NB4 (cell line): ENCODE data around the gene UTP11.

Experiments used
- DNase-seq: peaks from one replicate; pipeline ENCODE4 v3.0.0; 2010; ENCODE audit warnings: low read depth
- H3K4me3 ChIP-seq: one replicate; pipeline ENCODE4 v1.5.1; 2011; ENCODE audit warnings: mild to moderate bottlenecking, low read depth, low read length, moderate library complexity
- MYC ChIP-seq: IDR thresholded peaks from 2 replicates; pipeline ENCODE4 v1.6.1; 2011; ENCODE audit warnings: low read depth, low read length
- POLR2A ChIP-seq: IDR thresholded peaks from 2 replicates; pipeline ENCODE4 v1.6.1; 2011; ENCODE audit warnings: mild to moderate bottlenecking; ENCODE audit not compliant: insufficient read length; ENCODE audit errors: extremely low read depth
- TF ChIP-seq, protein P1 (sequence below): IDR thresholded peaks from one replicate; pipeline ENCODE4 v1.5.1; 2012; ENCODE audit warnings: low read depth, low read length
- TF ChIP-seq, protein P2 (sequence below): IDR thresholded peaks from 2 replicates; pipeline ENCODE4 v1.6.1; 2011; ENCODE audit warnings: low read depth, low read length

Gene UTP11

DNA sequence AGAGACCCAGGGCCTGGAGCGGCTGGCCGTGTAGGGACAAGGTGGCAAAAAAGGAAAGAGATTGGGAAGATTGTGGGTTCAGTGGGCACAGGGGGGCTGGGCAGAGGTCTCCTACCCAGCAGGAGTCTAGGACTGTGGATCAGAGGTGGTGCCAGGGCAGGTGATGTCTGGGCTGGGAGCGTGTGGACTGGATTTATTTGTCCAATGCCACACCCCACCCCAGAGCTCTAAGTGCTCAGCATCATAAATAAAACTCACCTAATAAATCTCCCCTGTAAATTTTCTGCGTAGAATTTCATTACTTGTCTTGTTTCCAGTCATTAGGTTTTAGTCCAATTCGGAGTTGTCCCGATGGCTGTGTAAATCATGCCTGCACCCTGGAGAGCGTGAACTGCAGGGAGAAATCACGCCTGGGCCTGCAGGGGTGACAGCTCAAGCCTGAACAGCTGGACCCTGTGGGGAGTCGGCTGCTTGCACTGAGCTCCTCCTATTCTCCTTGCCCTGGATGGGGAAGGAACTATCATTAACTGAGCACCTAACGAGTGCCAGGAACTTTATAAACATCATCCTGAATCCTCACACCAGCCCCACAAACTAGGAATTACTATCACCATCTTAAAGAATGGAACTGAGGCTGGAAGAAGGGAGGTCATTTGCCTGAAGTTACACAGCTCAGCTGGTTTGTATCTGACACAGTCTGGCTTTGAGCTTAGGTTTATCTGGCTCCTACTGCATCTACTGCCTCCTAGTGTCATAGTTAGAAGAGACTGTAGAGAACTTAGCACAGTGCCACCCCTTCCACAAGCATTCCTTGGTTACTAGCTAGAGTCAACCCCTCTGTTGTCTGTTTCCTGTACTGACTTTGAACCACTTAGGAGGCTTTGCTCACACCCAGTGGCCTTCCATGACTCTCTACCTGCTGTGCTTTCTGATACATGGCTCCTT is 59.0 kb downstream of the UTP11 start:
- TF ChIP-seq, protein P1, sequence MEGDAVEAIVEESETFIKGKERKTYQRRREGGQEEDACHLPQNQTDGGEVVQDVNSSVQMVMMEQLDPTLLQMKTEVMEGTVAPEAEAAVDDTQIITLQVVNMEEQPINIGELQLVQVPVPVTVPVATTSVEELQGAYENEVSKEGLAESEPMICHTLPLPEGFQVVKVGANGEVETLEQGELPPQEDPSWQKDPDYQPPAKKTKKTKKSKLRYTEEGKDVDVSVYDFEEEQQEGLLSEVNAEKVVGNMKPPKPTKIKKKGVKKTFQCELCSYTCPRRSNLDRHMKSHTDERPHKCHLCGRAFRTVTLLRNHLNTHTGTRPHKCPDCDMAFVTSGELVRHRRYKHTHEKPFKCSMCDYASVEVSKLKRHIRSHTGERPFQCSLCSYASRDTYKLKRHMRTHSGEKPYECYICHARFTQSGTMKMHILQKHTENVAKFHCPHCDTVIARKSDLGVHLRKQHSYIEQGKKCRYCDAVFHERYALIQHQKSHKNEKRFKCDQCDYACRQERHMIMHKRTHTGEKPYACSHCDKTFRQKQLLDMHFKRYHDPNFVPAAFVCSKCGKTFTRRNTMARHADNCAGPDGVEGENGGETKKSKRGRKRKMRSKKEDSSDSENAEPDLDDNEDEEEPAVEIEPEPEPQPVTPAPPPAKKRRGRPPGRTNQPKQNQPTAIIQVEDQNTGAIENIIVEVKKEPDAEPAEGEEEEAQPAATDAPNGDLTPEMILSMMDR = peak; percentile 49
- TF ChIP-seq POLR2A = no peak
- peak; percentile 41 for DNase-seq
- H3K4me3 ChIP-seq = no peak overlapping the region

DNA sequence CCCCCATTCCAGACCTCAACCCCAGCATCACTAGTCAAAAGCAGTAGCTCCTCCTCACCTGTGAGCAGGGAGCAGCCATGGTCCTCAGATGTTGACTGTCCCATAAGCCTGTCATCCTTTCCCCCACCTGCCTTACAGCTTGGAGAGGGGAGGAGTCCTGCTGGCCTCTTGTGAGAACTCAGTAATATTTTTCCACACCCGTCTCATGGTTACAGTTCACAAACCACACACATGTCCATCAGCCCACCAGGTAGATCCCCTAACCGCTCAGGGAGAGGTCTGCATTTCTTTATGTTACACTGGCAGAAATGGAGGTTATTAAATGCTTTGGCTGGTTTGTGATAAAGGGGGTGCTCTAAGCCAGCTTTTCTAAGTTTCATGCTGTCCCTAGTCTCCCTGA is 60.3 kb downstream of the UTP11 start:
- DNase-seq = no peak
- TF ChIP-seq, protein P2, sequence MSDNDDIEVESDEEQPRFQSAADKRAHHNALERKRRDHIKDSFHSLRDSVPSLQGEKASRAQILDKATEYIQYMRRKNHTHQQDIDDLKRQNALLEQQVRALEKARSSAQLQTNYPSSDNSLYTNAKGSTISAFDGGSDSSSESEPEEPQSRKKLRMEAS = no peak
- no peak for TF ChIP-seq POLR2A
- TF ChIP-seq, protein P1 = no peak
- no peak for TF ChIP-seq MYC
- no peak overlapping the region for H3K4me3 ChIP-seq

DNA sequence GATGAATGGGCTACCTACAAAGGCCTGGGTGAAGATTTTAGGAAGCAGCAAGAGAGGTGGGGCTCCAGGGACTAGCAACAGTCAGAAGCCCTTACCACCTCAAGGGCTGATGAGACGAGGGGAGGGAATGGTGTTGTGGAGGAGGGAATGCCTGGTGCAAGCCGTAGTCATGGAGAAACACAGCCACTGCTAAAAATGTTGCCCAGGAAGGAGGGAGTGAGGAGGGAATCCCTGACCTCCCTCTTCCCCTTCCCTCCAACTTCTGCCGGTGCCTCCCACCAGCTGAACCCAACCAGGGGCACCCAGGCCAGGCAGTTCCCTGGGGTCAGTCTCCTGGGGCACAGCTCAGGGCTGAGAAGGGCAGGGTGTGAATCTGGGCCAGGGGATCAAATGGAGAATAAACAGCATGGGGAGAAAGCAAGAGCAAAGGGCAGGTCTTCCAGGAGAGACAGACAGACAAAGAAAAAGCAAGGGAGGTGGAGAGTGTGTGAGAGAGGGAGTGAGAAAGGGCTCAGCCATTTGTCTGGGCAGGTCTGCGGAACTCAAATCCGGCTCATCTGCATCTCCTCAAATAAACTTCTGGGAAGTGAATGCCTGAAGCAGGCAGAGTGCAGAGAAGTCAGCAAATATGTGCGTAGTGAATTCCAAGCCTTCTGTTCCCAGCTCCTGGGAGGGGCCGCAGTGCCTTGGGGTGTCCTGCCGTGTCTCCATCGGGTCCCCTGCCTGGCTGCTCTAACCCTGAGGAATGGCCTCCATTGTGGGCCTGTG is 61.2 kb downstream of the UTP11 start:
- TF ChIP-seq POLR2A (no peak), MYC (no peak)
- TF ChIP-seq, protein P1 = no peak
- TF ChIP-seq, protein P2 = no peak
- H3K4me3 ChIP-seq = no peak overlapping the region
- DNase-seq = no peak

DNA sequence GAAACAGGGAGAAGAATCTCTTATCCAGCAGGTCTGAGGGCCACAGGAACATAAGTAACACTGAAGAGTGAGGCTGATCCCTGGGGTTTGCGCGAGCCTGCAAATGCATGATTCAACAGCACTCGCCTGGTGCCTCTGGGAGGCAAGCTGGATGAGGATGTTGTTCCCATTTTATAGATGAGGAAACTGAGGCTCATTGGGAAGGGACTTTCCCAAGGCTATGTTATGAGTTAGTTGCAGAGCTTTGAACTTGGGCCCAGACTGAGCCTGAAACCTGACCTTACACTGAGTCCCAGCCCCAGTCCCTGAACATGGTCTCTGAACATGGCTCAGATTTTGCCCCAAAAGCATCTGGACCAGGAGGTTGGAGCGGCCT is 61.8 kb downstream of the UTP11 start:
- DNase-seq = no peak
- H3K4me3 ChIP-seq = no peak overlapping the region
- TF ChIP-seq, protein P1 = no peak
- TF ChIP-seq MYC = no peak
- no peak for TF ChIP-seq POLR2A
- TF ChIP-seq, protein P2 = no peak
